ENCODE data around the gene DCPS. TPM values are rescaled to one million over a fixed set of nuclear protein-coding genes. Genes with fewer than 3 reads are reported as not detected.

Gene DCPS
- total RNA-seq, 1 experiment from 2014 or later = 25.6 TPM

DNA sequence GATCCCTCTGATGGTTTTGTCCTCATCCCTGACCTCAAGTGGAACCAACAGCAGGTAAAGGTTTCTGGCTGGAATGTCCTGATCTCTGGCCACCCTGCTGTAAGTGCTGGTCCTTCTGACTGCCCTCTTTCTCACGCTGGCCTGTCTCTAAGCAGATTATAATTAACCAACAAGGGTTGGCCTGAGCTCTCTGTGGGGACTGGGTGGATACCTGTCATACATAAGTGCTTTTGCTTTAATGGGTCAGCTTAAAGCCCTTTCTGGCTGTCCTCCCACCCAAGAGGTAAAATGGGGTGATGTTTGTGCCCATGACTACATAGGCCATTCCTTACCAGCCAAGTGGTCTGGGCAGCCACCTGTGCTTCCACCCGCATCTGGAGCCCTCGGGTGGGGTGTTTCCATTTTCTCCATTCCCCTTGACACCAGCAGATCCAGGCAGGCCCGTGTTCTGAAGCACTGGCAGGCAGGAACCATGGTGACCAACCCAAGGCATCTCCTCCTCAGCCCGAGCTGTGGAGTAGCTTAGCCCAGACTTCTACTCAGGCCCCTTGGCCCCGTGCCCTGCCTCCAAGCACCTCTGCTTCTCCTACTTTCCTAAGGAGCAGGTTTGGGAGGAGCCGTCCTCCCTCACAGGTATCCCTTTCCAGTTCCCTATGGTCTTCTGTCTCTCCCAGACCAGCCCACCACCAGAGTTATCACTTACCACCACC is 34.6 kb downstream of the DCPS start:
- intact Hi-C loops (cut with micrococcal nuclease) = no loop called here
- RAD21 ChIA-PET (ENCODE audit: low non-redundant PET in 1 of 2, low total read pairs in 2 of 2, uncharacterized antibody in 2 of 2, unreplicated experiment in 2 of 2) = no interaction called here
- no peaks in the 10 kb centered on the region for H3K9me2 ChIP-seq (ENCODE audit: insufficient read depth)
- no peak overlapping the region for H2AFZ ChIP-seq (ENCODE audit: low read depth, low read length, poor library complexity, severe bottlenecking)
- no peaks in the 10 kb centered on the region for H3K36me3 ChIP-seq (ENCODE audit: control insufficient read depth in 1 of 2, insufficient read depth in 2 of 2, low read length in 2 of 2)
- no peaks in the 10 kb centered on the region for H3K79me2 ChIP-seq (ENCODE audit: insufficient read depth, low read length)
- TF ChIP-seq CBX3 (IDR thresholded peaks at IDR 0.05; ENCODE audit: low read depth) (no peak), FOSL1 (IDR thresholded peaks at IDR 0.05; ENCODE audit: low read depth) (no peak), RAD21 (IDR thresholded peaks at IDR 0.05; ENCODE audit: low read depth) (no peak), EZH2 (IDR thresholded peaks at IDR 0.05) (no peak), SRF (IDR thresholded peaks at IDR 0.05; ENCODE audit: low read depth) (no peak), POLR2AphosphoS5 (IDR thresholded peaks at IDR 0.05; ENCODE audit: low read depth, low read length) (no peak), CEBPB (IDR thresholded peaks at IDR 0.05; ENCODE audit: low read depth) (no peak), POLR2A (IDR thresholded peaks at IDR 0.05; ENCODE audit: borderline replicate concordance, extremely low read depth, insufficient read depth, insufficient read length) (no peak), ZFX (IDR thresholded peaks at IDR 0.05) (no peak), EZH2phosphoT487 (IDR thresholded peaks at IDR 0.05; ENCODE audit: borderline replicate concordance) (no peak), TCF7L2 (IDR thresholded peaks at IDR 0.05; ENCODE audit: borderline replicate concordance, extremely low read depth, insufficient read depth, insufficient read length) (no peak)
- TF ChIP-seq, protein P1, sequence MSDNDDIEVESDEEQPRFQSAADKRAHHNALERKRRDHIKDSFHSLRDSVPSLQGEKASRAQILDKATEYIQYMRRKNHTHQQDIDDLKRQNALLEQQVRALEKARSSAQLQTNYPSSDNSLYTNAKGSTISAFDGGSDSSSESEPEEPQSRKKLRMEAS (IDR thresholded peaks at IDR 0.05) = no peak
- TF ChIP-seq, protein P2, sequence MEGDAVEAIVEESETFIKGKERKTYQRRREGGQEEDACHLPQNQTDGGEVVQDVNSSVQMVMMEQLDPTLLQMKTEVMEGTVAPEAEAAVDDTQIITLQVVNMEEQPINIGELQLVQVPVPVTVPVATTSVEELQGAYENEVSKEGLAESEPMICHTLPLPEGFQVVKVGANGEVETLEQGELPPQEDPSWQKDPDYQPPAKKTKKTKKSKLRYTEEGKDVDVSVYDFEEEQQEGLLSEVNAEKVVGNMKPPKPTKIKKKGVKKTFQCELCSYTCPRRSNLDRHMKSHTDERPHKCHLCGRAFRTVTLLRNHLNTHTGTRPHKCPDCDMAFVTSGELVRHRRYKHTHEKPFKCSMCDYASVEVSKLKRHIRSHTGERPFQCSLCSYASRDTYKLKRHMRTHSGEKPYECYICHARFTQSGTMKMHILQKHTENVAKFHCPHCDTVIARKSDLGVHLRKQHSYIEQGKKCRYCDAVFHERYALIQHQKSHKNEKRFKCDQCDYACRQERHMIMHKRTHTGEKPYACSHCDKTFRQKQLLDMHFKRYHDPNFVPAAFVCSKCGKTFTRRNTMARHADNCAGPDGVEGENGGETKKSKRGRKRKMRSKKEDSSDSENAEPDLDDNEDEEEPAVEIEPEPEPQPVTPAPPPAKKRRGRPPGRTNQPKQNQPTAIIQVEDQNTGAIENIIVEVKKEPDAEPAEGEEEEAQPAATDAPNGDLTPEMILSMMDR (IDR thresholded peaks at IDR 0.05 in 2 of 3, conservative IDR thresholded peaks at IDR 0.05 in 1 of 3; ENCODE audit: borderline replicate concordance in 1 of 3, insufficient read depth in 1 of 3, low read depth in 2 of 3, low read length in 2 of 3) = no peak
- TF ChIP-seq, protein P3, sequence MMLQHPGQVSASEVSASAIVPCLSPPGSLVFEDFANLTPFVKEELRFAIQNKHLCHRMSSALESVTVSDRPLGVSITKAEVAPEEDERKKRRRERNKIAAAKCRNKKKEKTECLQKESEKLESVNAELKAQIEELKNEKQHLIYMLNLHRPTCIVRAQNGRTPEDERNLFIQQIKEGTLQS (IDR thresholded peaks at IDR 0.05) = no peak
- TF ChIP-seq, protein P4, sequence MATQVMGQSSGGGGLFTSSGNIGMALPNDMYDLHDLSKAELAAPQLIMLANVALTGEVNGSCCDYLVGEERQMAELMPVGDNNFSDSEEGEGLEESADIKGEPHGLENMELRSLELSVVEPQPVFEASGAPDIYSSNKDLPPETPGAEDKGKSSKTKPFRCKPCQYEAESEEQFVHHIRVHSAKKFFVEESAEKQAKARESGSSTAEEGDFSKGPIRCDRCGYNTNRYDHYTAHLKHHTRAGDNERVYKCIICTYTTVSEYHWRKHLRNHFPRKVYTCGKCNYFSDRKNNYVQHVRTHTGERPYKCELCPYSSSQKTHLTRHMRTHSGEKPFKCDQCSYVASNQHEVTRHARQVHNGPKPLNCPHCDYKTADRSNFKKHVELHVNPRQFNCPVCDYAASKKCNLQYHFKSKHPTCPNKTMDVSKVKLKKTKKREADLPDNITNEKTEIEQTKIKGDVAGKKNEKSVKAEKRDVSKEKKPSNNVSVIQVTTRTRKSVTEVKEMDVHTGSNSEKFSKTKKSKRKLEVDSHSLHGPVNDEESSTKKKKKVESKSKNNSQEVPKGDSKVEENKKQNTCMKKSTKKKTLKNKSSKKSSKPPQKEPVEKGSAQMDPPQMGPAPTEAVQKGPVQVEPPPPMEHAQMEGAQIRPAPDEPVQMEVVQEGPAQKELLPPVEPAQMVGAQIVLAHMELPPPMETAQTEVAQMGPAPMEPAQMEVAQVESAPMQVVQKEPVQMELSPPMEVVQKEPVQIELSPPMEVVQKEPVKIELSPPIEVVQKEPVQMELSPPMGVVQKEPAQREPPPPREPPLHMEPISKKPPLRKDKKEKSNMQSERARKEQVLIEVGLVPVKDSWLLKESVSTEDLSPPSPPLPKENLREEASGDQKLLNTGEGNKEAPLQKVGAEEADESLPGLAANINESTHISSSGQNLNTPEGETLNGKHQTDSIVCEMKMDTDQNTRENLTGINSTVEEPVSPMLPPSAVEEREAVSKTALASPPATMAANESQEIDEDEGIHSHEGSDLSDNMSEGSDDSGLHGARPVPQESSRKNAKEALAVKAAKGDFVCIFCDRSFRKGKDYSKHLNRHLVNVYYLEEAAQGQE (IDR thresholded peaks at IDR 0.05; ENCODE audit: low read depth) = no peak
- H3K4me1 ChIP-seq (ENCODE audit: control insufficient read depth in 1 of 2, insufficient read depth in 2 of 2, low read length in 2 of 2) = peaks cover 27 to 35% of the 10 kb centered on the region in 2 experiments
- no peak overlapping the region for H3K4me2 ChIP-seq (ENCODE audit: low read length)
- H3K9me3 ChIP-seq (ENCODE audit: control insufficient read depth in 1 of 2, insufficient read depth in 1 of 2, low read depth in 1 of 2, low read length in 2 of 2) = no peaks in the 10 kb centered on the region
- no peak for DNase-seq (ENCODE audit: low read depth, low spot score)
- POLR2A ChIA-PET = no interaction called here
- H3K4me3 ChIP-seq (replicated peaks in 1 of 2; ENCODE audit: low read depth in 1 of 2, low read length in 2 of 2) = no peak overlapping the region
- no TSS peak for BruUV-seq (replicated peaks)
- no peak for ATAC-seq
- no peak overlapping the region for H3K9ac ChIP-seq (ENCODE audit: low read length)
- no peak overlapping the region for H3K27ac ChIP-seq (ENCODE audit: low read depth, low read length)
- CTCF ChIA-PET = no interaction called here
- H4K20me1 ChIP-seq (ENCODE audit: insufficient read depth) = no peaks in the 10 kb centered on the region
- no peaks in the 10 kb centered on the region for H3K27me3 ChIP-seq (ENCODE audit: insufficient read depth, low read length)
